Occipital lobe (tissue), 2 donors: ENCODE results near the gene TCP11L2. TPM values are rescaled to one million over a fixed set of nuclear protein-coding genes. Genes with fewer than 3 reads are reported as not detected.
A peak's percentile ranks its signal among the peaks of the same experiment; 100 is the strongest.

Source experiments
- DNase-seq: peaks from one replicate; lab custom pipeline; 2025; lab: John Stamatoyannopoulos, UW
- total RNA-seq: library from RNA; depleted of rRNA; stranded (reverse); fragments of >200 nt; gene quantifications from one replicate; pipeline ENCODE4 v1.2.3, GENCODE V29; 2014

Gene TCP11L2
- total RNA-seq: 39.8 TPM

DNA sequence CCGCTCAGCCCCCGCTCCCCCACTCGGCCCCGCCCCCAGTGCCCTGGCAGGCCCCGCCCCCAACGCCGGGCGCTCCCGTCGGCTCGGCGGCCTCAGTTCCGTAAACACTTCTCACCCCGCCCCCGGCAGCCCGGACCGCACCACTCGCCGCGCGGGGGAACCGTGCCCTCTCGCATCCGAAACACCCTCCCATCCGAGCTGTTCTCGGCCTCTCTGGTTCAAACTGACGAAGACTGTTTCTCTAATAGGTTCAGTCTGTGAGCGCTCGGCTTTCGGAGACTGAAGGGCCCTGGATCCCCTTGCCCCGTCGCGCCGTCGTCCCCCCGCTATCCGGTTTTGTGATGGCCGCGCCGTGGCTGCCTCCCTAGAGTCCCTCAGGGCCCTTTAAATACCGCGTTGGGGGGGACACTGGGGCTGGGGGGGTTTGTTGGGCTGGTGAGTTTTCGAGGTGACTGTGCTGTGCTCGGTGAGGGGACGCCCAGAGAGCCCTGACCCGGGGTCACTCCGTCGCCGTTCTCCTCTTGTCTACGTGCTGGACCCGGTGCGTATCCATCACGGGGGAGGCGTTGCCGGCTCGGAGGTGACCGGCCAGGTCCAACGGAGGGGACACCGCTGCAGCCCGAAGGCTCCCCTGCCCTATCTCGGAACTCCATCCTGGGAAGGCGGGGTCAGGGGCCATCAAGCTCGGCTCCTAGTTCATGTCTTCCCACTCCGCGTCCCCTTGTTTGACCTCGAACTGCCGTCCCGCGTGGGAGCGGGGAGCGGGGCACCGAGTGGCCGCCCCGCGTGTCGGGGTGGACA, at the start of gene TCP11L2:
Gene TCP11L2 (plus strand): TSS at position 333 of the 801 bp plus-strand sequence. CDS start 8,343 bp downstream, outside the sequence.
- DNase-seq: peak; percentile 82

DNA sequence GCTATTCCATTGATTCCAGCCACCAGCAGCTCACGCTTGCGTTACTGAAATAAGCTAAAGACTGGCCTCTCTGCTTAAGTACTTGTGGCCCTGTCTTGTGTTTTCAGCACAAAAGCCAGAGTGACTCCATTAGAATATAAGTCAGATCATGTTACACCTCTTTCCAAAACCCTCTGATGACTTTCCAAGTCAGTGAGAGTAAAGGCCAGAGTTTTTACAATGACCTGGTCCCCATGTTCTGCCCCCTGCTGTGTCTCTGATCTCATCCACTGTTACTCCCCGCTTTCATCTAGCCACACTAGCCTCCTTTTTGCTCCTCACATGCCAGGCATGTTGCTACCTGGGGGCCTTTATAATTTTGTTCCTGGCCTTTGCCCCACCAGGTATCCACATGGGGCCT, 47.8 kb upstream of the TCP11L2 start:
- no peak for DNase-seq

- DNase-seq: no peak
These were observed 47.0 kb upstream of the TCP11L2 start for GRCh38 chr12:106255493-106255892.

- no peak for DNase-seq
These were observed 46.6 kb upstream of the TCP11L2 start for GRCh38 chr12:106255952-106256351.

DNA sequence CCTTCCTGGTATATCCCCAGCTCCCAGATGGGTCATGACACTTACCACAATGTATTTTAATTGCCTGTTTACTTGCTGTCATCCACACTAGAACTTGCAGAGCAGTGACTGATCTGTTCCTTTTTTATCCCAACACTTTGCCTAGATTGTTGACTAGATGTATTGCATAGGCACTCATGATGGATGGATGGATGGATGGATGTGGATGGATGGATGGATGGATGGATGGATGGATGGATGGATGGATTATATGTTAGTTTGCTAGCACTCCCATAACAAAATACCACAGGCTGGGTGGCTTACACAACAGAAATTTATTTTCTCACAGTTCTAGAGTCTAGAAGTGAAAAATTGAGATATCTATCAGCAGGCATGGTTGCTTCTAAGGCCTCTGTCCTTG, 46.0 kb upstream of the TCP11L2 start:
- no peak for DNase-seq

- no peak for DNase-seq
These were observed 44.3 kb upstream of the TCP11L2 start for GRCh38 chr12:106258226-106258625.

DNA sequence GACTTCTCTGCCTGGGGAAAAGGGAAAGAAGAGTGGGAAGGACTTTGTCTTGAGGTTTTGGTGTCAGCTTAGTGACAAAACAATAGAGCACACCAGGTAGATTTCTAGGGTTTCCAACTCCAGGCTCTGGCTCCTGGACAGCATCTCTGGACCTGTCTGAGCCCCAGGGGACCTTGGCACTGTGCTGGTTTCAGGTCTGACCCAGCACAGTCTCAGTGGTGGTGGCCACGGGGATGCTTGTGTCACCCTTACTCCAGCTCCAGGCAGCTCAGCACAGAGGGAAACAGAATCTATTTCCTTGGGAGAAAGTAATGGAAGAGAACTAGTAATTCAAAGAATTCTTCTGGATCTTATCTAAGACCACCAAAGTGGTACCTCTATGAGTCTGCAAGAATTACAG, 43.6 kb upstream of the TCP11L2 start:
- no peak for DNase-seq

GRCh38 chr12:106265116-106265515, 37.4 kb upstream of the TCP11L2 start:
- no peak for DNase-seq

DNA sequence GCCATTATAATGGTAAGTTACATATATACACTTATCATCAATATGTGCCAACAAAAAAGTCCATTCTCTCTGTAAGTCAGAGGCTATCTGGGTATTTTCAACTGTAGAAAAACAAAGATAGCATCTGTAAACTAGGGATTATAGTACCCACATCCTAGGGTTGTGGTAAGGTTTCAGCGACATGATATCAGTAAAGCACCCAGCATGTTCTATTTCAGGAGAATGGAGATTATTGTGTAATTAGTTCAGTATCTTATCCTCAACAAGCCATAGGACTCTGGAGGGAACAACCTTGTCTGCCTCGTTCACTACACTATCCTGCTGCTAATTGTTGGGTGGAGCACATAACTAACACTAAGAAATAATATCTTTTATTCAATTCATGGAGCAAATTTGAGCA, 35.0 kb upstream of the TCP11L2 start:
- DNase-seq: no peak

- DNase-seq: no peak
These were observed 33.3 kb upstream of the TCP11L2 start for GRCh38 chr12:106269150-106269771.

DNA sequence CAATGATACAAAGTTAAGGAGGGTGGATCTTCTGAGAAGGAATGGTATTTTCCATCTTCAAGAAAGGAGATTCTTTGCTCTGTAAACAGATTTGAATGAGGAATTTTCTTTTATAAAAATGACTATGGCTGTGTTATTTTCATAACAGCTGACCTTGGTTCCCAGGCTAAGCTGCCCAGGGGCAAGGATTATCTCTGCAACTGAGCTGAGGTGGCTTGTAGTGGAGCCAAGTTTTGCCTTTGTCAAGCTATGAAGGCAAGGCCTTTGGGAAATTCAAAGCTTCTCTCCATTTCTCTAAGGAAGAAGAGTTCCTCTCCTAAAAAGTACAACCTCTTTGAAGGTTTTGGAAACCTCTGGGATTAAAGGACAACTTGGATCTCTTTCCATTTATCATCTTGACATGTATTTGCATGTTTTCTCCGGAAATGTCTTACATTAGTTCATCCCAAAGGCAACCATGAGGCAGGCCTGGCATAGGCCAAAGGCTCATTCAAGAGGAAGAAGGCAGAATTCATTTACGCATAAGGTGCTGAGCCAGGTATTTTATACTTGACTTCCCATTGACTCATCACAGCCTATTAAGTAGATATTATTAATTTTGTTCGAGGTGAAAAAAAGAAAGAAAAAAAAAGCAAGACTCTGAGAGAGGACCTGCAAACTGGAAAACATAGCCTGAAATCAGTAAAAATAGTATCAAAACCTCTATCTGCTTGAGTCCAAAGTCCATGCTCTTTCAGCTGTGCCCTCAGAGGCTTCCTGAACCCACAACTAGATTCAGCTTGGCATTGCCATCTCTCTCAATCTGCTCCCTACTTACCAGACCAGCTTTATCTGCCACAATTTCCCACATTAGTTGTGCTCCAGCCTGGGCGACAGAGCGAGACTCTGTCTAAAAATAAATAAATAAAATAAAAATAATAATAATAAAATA, 30.7 kb upstream of the TCP11L2 start:
- no peak for DNase-seq

DNA sequence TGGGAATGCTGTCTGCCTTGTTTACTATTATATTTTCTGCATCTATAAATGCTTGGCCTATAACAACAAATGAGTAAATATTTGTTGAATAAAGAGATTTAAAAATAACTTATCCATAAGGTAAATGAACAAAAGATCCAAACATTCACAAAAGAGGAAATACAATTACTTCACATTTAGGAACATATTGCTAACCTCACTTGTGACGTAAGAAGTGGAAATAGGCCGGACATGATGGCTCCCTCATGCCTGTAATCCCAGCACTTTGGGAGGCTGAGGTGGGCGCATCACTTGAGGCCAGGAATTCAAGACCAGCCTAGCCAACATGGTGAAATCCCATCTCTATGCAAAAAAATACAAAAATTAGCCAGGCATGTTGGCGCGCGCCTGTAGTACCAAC, 29.0 kb upstream of the TCP11L2 start:
- no peak for DNase-seq

DNA sequence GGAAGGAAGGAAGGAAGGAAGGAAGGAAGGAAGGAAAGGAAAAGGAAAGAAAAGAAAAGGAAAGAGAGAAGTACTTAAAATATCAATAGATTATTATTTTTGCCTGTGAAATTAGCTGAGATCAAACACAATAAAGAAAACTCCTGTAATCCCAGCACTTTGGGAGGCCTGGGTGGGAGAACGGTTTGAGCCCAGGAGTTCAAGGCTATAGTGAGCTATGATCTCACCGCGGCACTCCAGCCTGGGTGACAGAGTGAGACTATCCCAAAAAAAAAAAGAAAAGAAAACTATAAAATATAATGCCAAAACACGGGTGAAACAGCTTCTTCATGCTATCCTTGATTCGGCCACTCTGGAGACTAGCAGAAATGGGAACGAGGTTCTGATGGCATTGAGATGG, 28.5 kb upstream of the TCP11L2 start:
- no peak for DNase-seq

DNA sequence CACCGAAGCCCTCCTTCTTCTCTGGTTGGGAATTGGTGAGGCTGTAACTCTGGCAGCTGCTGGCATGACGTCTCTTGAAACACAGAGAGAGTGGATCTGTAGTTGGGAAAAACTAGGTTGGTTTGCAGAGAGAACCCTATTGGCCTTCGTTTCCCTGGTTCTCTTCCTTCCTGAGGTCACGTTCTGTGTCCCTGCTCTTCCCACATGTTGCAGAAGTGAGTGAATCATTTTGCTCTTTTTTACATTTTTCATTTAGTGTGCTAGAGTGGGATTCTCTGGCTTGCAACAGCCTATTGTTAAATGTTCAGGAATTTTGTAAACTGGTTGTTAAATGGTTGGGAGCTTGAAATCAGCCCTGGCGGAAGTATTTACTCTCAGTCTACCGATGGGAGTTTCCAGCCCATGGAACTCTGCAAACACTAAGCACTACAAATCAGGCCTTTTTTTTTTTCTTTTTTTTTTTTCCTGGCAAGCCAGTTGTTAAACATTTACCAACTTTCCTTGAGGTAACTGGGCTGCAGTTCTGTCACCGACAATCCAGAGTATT, 27.9 kb upstream of the TCP11L2 start:
- no peak for DNase-seq

GRCh38 chr12:106275458-106275857, 27.1 kb upstream of the TCP11L2 start:
- DNase-seq: no peak

- no peak for DNase-seq
These were observed 26.3 kb upstream of the TCP11L2 start for GRCh38 chr12:106276032-106276740.

GRCh38 chr12:106280106-106280505, 22.4 kb upstream of the TCP11L2 start:
- DNase-seq: no peak

DNA sequence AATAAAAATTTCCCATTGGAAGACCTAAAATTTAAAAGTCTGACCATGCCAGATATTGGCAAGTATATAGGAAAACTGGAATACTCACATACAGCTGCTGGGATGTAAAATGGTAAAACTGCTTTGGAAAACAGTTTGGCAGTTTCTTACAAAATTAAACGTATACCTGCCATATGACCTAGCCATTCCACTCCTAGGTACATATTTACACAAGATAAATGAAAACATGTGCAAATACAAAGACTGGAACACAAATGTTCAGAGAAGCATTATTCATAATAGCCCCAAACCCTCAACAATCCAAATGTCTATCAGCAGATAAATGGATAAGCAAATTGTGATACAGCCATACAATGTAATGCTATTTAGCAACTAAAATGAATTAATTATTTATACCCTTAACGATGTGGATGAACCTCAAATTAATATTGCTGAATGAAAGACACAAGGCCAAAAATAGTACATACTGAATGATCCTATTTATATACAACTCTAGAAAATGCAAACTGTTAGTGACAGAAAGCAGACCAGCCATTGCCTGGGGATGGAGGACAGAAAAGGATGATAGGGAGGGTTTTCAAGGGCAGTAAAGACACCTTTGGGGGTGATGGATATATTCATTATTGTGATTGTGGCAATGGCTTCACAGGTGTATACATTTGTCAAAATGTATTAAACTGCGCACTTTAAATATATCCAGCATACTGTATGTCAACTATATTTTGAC, 21.3 kb upstream of the TCP11L2 start:
- no peak for DNase-seq

- DNase-seq: no peak
These were observed 20.7 kb upstream of the TCP11L2 start for GRCh38 chr12:106281804-106282203.

DNA sequence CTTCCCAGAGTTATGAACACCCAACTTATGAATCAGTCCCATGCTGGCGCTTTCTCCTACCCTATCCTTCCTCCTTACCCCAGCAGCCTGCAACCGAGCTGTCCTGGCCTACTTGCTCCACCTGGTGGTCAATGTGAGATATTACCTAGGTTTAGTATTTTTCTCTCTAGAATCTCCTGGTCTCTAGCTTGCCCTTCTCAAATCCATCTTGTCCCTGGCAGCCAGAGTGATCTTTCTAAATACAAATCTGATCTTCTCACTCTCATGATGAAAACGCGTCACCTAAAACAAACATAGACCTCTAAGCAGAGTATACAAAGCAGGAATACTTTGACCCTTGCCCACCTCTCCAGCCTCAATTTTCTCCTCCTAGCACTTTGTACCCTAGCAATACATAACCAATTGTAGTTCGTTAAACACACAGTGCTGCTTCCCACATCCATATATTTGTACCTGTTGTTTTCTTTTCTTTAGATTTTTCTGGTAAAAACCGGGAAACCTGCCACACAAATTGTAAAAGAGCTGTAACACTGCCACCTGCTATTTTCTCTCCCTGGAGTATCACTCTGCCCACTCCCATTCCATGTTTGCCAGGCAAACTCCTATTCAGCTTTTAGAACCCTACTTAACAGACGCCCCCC, 20.0 kb upstream of the TCP11L2 start:
- DNase-seq: no peak
